B cell (primary cell): Measurements from ENCODE around the gene KDM1B. TPM values are rescaled to one million over a fixed set of nuclear protein-coding genes. Genes with fewer than 3 reads are reported as not detected.

Experiments used
- ATAC-seq: fragments of 200-7000 bp; cut with Tn5 transposase; one replicate; pipeline ENCODE4 v1.10.0; 2021; ENCODE audit warnings: low read depth, mild to moderate bottlenecking, moderate number of reproducible peaks, moderate library complexity
- CTCF ChIA-PET: fragments of 350-600 bp; sonication (Branson Sonifier 250); formaldehyde crosslinking; loops from one replicate; lab custom pipeline; 2021; ENCODE audit warnings: antibody characterized with exemption, inconsistent platforms; lab: Charles Lee
- POLR2A ChIA-PET: fragments of 350-600 bp; sonication (Branson Sonifier 250); formaldehyde crosslinking; loops from one replicate; lab custom pipeline; 2021; ENCODE audit warnings: antibody characterized with exemption; lab: Charles Lee
- DNase-seq: peaks from one replicate; pipeline ENCODE4 v3.0.0; 2013
- H2AFZ ChIP-seq: 2 replicates; pipeline ENCODE4 v1.6.1; 2012; ENCODE audit warnings: mild to moderate bottlenecking, low read depth, low read length; ENCODE audit not compliant: insufficient read depth, poor library complexity, severe bottlenecking
- H3K27ac ChIP-seq, 2 donors: 1 replicate in 1 of 2; 2 replicates in 1 of 2; pipeline ENCODE4 v1.5.1; 2012 to 2013; ENCODE audit warnings: low read length in 2 of 2, mild to moderate bottlenecking in 2 of 2, moderate library complexity in 1 of 2
- H3K27me3 ChIP-seq, 4 experiments: fragments of 200-600 bp in 1 of 4; sonication (generic) in 1 of 4; replicated peaks in 1 of 4; 1 replicate in 2 of 4; 2 replicates in 2 of 4; pipeline versions ENCODE4 v1.6.1 to v1.7.0; 2013 to 2016; ENCODE audit warnings: low read length in 3 of 4, mild to moderate bottlenecking in 2 of 4, mixed read lengths in 1 of 4, moderate library complexity in 1 of 4; ENCODE audit not compliant: insufficient read depth in 4 of 4, control insufficient read depth in 3 of 4; ENCODE audit errors: control extremely low read depth in 1 of 4
- H3K36me3 ChIP-seq, 2 experiments: replicated peaks in 1 of 2; 1 replicate in 1 of 2; 2 replicates in 1 of 2; pipeline versions ENCODE4 v1.6.1 to v1.7.1; 2013; ENCODE audit warnings: low read length in 1 of 2; ENCODE audit not compliant: insufficient read depth in 2 of 2, control insufficient read depth in 1 of 2; ENCODE audit errors: control extremely low read depth in 1 of 2, extremely low read depth in 1 of 2
- H3K4me1 ChIP-seq, 2 donors: fragments of 200-600 bp in 1 of 2; sonication (generic) in 1 of 2; 1 replicate in 1 of 2; 2 replicates in 1 of 2; pipeline versions ENCODE4 v1.5.1 to v1.6.1; 2013 to 2017; ENCODE audit warnings: low read length in 2 of 2; ENCODE audit not compliant: control insufficient read depth in 2 of 2, insufficient read depth in 2 of 2
- H3K4me2 ChIP-seq: replicated peaks from 2 replicates; pipeline ENCODE3; 2012; ENCODE audit warnings: mild to moderate bottlenecking, low read depth, low read length; ENCODE audit not compliant: poor library complexity, severe bottlenecking
- H3K4me3 ChIP-seq, 5 experiments: fragments of 200-600 bp in 1 of 5; sonication (generic) in 1 of 5; 1 replicate in 3 of 5; 2 replicates in 2 of 5; pipeline versions ENCODE4 v1.5.1 to v1.7.0; 2011 to 2016; ENCODE audit warnings: low read length in 4 of 5, mild to moderate bottlenecking in 4 of 5, low read depth in 2 of 5, control low read depth in 1 of 5, moderate library complexity in 1 of 5; ENCODE audit not compliant: insufficient read depth in 1 of 5; ENCODE audit errors: control extremely low read depth in 1 of 5, extremely low read depth in 1 of 5
- H3K79me2 ChIP-seq: fragments of 200-600 bp; sonication (generic); one replicate; pipeline ENCODE4 v1.6.0; 2016; ENCODE audit warnings: low read length; ENCODE audit not compliant: control insufficient read depth, insufficient read depth
- H3K9ac ChIP-seq: fragments of 200-600 bp; sonication (generic); 2 replicates; pipeline ENCODE4 v1.6.1; 2017; ENCODE audit warnings: mild to moderate bottlenecking, low read length, moderate library complexity
- H3K9me3 ChIP-seq, 3 donors: one replicate each; pipeline versions ENCODE4 v1.6.1 to v1.7.1; 2013; ENCODE audit warnings: low read length in 2 of 3; ENCODE audit not compliant: control insufficient read depth in 2 of 3, insufficient read depth in 1 of 3; ENCODE audit errors: control extremely low read depth in 1 of 3
- H4K20me1 ChIP-seq: 2 replicates; pipeline ENCODE4 v1.6.0; 2012; ENCODE audit warnings: mild to moderate bottlenecking, low read length; ENCODE audit not compliant: insufficient read depth, control insufficient read depth, poor library complexity, severe bottlenecking
- H3K27ac Mint-ChIP-seq: one replicate; pipeline ENCODE4 v1.8.0; 2021; ENCODE audit warnings: mixed read lengths
- H3K27me3 Mint-ChIP-seq: one replicate; pipeline ENCODE4 v1.8.0; 2021; ENCODE audit warnings: mixed read lengths
- H3K4me1 Mint-ChIP-seq: one replicate; pipeline ENCODE4 v1.8.0; 2021; ENCODE audit warnings: mixed read lengths
- H3K4me3 Mint-ChIP-seq: one replicate; pipeline ENCODE4 v1.8.0; 2021; ENCODE audit warnings: mixed read lengths
- H3K9me3 Mint-ChIP-seq: one replicate; pipeline ENCODE4 v1.8.0; 2022; ENCODE audit warnings: mixed read lengths; ENCODE audit not compliant: insufficient read depth
- EZH2 ChIP-seq: IDR thresholded peaks from 2 replicates; pipeline ENCODE4 v1.6.1; 2012; ENCODE audit warnings: borderline replicate concordance, low read depth, mild to moderate bottlenecking, moderate library complexity, low read length; ENCODE audit not compliant: insufficient read depth, poor library complexity, severe bottlenecking
- WGBS: methylation state at CpG from one replicate; pipeline ENCODE4 v1.1.5; 2013; ENCODE audit warnings: missing lambda C conversion rate; ENCODE audit not compliant: insufficient coverage; 5-methylcytosine and 5-hydroxymethylcytosine counted together
- intact Hi-C: fragments of 100-400 bp; cut with micrococcal nuclease; formaldehyde crosslinking; loops from one replicate; pipeline ENCODE4 v1.10.0; 2022
- polyA plus RNA-seq: library from polyadenylated mRNA; depleted of rRNA; stranded (reverse); fragments of >200 nt; gene quantifications from 2 replicates; pipeline ENCODE4 v1.2.3, GENCODE V29; 2012
- total RNA-seq, 2 donors: library from RNA; stranded (reverse); fragments of 120-200 nt in 1 of 2; gene quantifications; 1 replicate in 1 of 2; 2 replicates in 1 of 2; pipeline versions ENCODE4 v1.2.3 to v1.2.4, GENCODE V29; 2013 to 2022
- TF ChIP-seq, protein P1 (sequence below): fragments of 200-600 bp; IDR thresholded peaks from one replicate; pipeline ENCODE4 v1.8.0; 2022; ENCODE audit warnings: antibody characterized with exemption, mild to moderate bottlenecking

The KDM1B gene
- total and polyA plus RNA-seq, 2 donors (not counting 1 experiment from before 2014, with no cell fraction given): 10.9 to 16.0 TPM

DNA sequence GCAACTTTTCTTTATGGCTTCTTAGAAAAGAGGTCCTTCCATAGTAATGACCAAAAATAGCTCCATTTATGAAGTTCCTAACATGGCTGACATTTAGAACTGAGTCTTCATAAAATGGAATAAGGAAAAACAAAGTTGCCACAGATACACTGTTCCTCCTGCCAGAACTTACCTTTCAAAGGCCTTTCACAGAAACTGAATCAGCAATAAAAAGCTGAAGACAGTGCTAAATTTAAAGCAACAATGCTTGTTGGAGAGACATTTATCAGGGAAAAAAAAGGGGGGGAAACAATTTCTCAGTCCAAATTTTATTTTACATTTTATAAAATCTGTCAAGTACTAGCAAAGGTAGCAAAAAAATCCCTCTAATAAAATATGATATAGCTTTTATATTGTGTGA is 91.8 kb downstream of the KDM1B start:
- CTCF ChIA-PET: no interaction called here

DNA sequence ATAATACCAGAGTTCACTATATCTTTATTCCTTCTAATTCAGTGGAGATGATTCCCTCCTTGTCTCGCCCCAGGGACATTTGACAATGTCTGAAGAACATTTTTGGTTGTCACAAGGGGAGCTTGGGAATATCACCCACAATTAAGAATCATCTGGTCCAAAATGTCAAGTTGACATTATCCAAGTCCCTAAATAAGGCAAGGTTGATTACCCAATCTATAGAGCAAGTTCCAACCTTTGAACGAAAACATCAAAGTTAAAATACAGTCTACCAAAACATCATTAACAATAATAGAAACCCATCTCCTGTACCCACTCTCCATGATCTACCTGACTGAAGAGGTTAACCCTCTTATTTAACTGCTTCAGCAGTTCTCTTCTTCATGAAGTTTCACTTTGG is 93.5 kb downstream of the KDM1B start:
- TF ChIP-seq EZH2: no peak
- TF ChIP-seq, protein P1, sequence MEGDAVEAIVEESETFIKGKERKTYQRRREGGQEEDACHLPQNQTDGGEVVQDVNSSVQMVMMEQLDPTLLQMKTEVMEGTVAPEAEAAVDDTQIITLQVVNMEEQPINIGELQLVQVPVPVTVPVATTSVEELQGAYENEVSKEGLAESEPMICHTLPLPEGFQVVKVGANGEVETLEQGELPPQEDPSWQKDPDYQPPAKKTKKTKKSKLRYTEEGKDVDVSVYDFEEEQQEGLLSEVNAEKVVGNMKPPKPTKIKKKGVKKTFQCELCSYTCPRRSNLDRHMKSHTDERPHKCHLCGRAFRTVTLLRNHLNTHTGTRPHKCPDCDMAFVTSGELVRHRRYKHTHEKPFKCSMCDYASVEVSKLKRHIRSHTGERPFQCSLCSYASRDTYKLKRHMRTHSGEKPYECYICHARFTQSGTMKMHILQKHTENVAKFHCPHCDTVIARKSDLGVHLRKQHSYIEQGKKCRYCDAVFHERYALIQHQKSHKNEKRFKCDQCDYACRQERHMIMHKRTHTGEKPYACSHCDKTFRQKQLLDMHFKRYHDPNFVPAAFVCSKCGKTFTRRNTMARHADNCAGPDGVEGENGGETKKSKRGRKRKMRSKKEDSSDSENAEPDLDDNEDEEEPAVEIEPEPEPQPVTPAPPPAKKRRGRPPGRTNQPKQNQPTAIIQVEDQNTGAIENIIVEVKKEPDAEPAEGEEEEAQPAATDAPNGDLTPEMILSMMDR: no peak
- ChIA-PET CTCF (no interaction called here), POLR2A (no interaction called here)
- intact Hi-C loops: no loop called here
- Mint-ChIP-seq H3K27me3 (no peaks in the 10 kb centered on the region), H3K4me1 (peaks cover 10% of the 10 kb centered on the region), H3K4me3 (no peak overlapping the region), H3K27ac (no peak overlapping the region), H3K9me3 (no peaks in the 10 kb centered on the region)
- Histone ChIP-seq H2AFZ (no peak overlapping the region), H3K4me1 (no peaks in the 10 kb centered on the region), H3K27ac (no peak overlapping the region), H4K20me1 (peaks cover 4% of the 10 kb centered on the region), H3K4me3 (no peak overlapping the region), H3K36me3 (peaks cover 16 to 45% of the 10 kb centered on the region in 2 experiments), H3K27me3 (no peaks in the 10 kb centered on the region), H3K4me2 (no peak overlapping the region), H3K9ac (no peak overlapping the region), H3K9me3 (no peaks in the 10 kb centered on the region), H3K79me2 (peaks cover 36% of the 10 kb centered on the region)
- DNase-seq (no peak), ATAC-seq (no peak)
- 100% methylated on average over 1 of the region's 2 CpGs for WGBS

More for the DNA sequence above, 91.8 kb downstream of the KDM1B start:
- Histone ChIP-seq H3K27ac (no peak overlapping the region), H2AFZ (no peak overlapping the region), H3K36me3 (peaks cover 22 to 50% of the 10 kb centered on the region in 2 experiments), H3K9ac (no peak overlapping the region), H3K9me3 (no peaks in the 10 kb centered on the region), H3K27me3 (no peaks in the 10 kb centered on the region), H3K4me1 (no peaks in the 10 kb centered on the region), H3K4me2 (no peak overlapping the region), H3K79me2 (peaks cover 30% of the 10 kb centered on the region), H3K4me3 (no peak overlapping the region), H4K20me1 (no peaks in the 10 kb centered on the region)
- POLR2A ChIA-PET: no interaction called here
- no peak overlapping the region for H3K27ac Mint-ChIP-seq
- ATAC-seq (no peak), DNase-seq (no peak)
- H3K27me3 Mint-ChIP-seq: no peaks in the 10 kb centered on the region
- intact Hi-C loops: no loop called here
- no peak overlapping the region for H3K4me3 Mint-ChIP-seq
- no peaks in the 10 kb centered on the region for H3K9me3 Mint-ChIP-seq
- H3K4me1 Mint-ChIP-seq: peaks cover 12% of the 10 kb centered on the region
- TF ChIP-seq EZH2: no peak
